GM23338 (cell line): ENCODE results near the gene LIAS. TPM values are rescaled to one million over a fixed set of nuclear protein-coding genes. Genes with fewer than 3 reads are reported as not detected.

Experiments
- ATAC-seq: fragments of 200-7000 bp; cut with Tn5 transposase; 3 replicates; pipeline ENCODE4 v1.9.1; 2020
- DNase-seq: peaks from one replicate; pipeline ENCODE4 v3.0.0-alpha.2; 2015; ENCODE audit warnings: low spot score
- H2AFZ ChIP-seq: fragments of 200-600 bp; sonication (generic); 2 replicates; pipeline ENCODE4 v1.8.0; 2016; ENCODE audit warnings: antibody characterized with exemption, mild to moderate bottlenecking, moderate library complexity
- H3F3A ChIP-seq: fragments of 200-600 bp; sonication (generic); replicated peaks from 2 replicates; pipeline ENCODE4 v1.8.0; 2017; ENCODE audit warnings: antibody characterized with exemption, mixed run types, low read depth
- H3K27ac ChIP-seq: fragments of 200-600 bp; sonication (generic); 2 replicates; pipeline ENCODE4 v1.6.1; 2016; ENCODE audit warnings: low read depth
- H3K27me3 ChIP-seq: fragments of 200-600 bp; sonication (generic); 2 replicates; pipeline ENCODE4 v1.8.0; 2016; ENCODE audit warnings: mild to moderate bottlenecking, mixed run types, moderate library complexity; ENCODE audit not compliant: insufficient read depth
- H3K36me3 ChIP-seq: fragments of 200-600 bp; sonication (generic); 2 replicates; pipeline ENCODE4 v1.8.0; 2016; ENCODE audit warnings: mild to moderate bottlenecking; ENCODE audit not compliant: insufficient read depth
- H3K4me1 ChIP-seq: fragments of 200-600 bp; sonication (generic); 2 replicates; pipeline ENCODE4 v1.8.0; 2016; ENCODE audit warnings: mild to moderate bottlenecking, moderate library complexity; ENCODE audit not compliant: insufficient read depth
- H3K4me2 ChIP-seq: fragments of 200-600 bp; sonication (generic); 2 replicates; pipeline ENCODE4 v1.7.1; 2017; ENCODE audit warnings: mixed run types
- H3K4me3 ChIP-seq: fragments of 200-600 bp; sonication (generic); 2 replicates; pipeline ENCODE4 v1.6.1; 2016; ENCODE audit warnings: mixed run types
- H3K79me2 ChIP-seq: fragments of 200-600 bp; sonication (generic); replicated peaks from 2 replicates; pipeline ENCODE4 v1.8.0; 2017; ENCODE audit warnings: mild to moderate bottlenecking; ENCODE audit not compliant: insufficient read depth
- H3K9me2 ChIP-seq: fragments of 200-600 bp; sonication (generic); 2 replicates; pipeline ENCODE4 v1.8.0; 2017; ENCODE audit not compliant: insufficient read depth
- H4K20me1 ChIP-seq: fragments of 200-600 bp; sonication (generic); replicated peaks from 2 replicates; pipeline ENCODE4 v1.8.0; 2017; ENCODE audit warnings: mild to moderate bottlenecking; ENCODE audit not compliant: insufficient read depth
- H3K27ac Mint-ChIP-seq: 2 replicates; pipeline ENCODE4 v1.8.0; 2020; ENCODE audit warnings: inconsistent platforms, mild to moderate bottlenecking, moderate library complexity, mixed read lengths
- H3K27me3 Mint-ChIP-seq: 3 replicates; pipeline ENCODE4 v1.8.0; 2022; ENCODE audit warnings: low read depth, mild to moderate bottlenecking, moderate library complexity, mixed read lengths, inconsistent platforms; ENCODE audit not compliant: insufficient read depth, poor library complexity
- H3K36me3 Mint-ChIP-seq: 3 replicates; pipeline ENCODE4 v1.8.0; 2021; ENCODE audit warnings: low read depth, mild to moderate bottlenecking, inconsistent platforms, moderate library complexity, mixed read lengths
- H3K4me1 Mint-ChIP-seq: 3 replicates; pipeline ENCODE4 v1.8.0; 2020; ENCODE audit warnings: mild to moderate bottlenecking, inconsistent platforms, mixed read lengths
- H3K4me3 Mint-ChIP-seq: 3 replicates; pipeline ENCODE4 v1.8.0; 2021; ENCODE audit warnings: moderate library complexity, mild to moderate bottlenecking, inconsistent platforms, mixed read lengths
- H3K9me3 Mint-ChIP-seq: 3 replicates; pipeline ENCODE4 v1.8.0; 2020; ENCODE audit warnings: moderate library complexity, mild to moderate bottlenecking, inconsistent platforms, mixed read lengths
- CREB1 ChIP-seq: fragments of 250-450 bp; sonication (Bioruptor Pico); IDR thresholded peaks from 2 replicates; pipeline ENCODE4 v1.5.0; 2020; ENCODE audit warnings: low read depth, mild to moderate bottlenecking, moderate library complexity
- CTCF ChIP-seq, 2 experiments: fragments of 200-600 bp in 1 of 2; sonication (generic) in 1 of 2; conservative IDR thresholded peaks; 2 replicates each; pipeline versions ENCODE4 v1.5.1 to v1.6.1; 2016 to 2017; ENCODE audit warnings: antibody characterized with exemption in 2 of 2, low read depth in 2 of 2, mild to moderate bottlenecking in 2 of 2, moderate library complexity in 1 of 2
- EZH2 ChIP-seq: fragments of 200-600 bp; sonication (generic); IDR thresholded peaks from one replicate; pipeline ENCODE4 v1.8.0; 2017; ENCODE audit warnings: antibody characterized with exemption, mild to moderate bottlenecking, low read depth; ENCODE audit not compliant: unreplicated experiment
- EZH2phosphoT487 ChIP-seq: fragments of 200-600 bp; sonication (generic); IDR thresholded peaks from one replicate; pipeline ENCODE4 v1.8.1; 2018; ENCODE audit warnings: antibody characterized with exemption; ENCODE audit not compliant: unreplicated experiment
- JUNB ChIP-seq: IDR thresholded peaks from one replicate; pipeline ENCODE4 v1.6.1; 2016; ENCODE audit warnings: antibody characterized with exemption; ENCODE audit not compliant: unreplicated experiment
- NANOG ChIP-seq: IDR thresholded peaks from 2 replicates; pipeline ENCODE4 v1.6.1; 2016; ENCODE audit warnings: antibody characterized with exemption, borderline replicate concordance
- POLR2AphosphoS5 ChIP-seq: IDR thresholded peaks from 2 replicates; pipeline ENCODE4 v1.6.1; 2016; ENCODE audit warnings: antibody characterized with exemption, low read depth
- REST ChIP-seq: IDR thresholded peaks from one replicate; pipeline ENCODE4 v1.6.1; 2018; ENCODE audit warnings: antibody characterized with exemption; ENCODE audit not compliant: unreplicated experiment
- STAT1 ChIP-seq: IDR thresholded peaks from one replicate; pipeline ENCODE4 v1.6.1; 2016; ENCODE audit warnings: antibody characterized with exemption; ENCODE audit not compliant: unreplicated experiment
- ZNF114 ChIP-seq: fragments of 250-450 bp; sonication (Bioruptor Pico); IDR thresholded peaks from 2 replicates; pipeline ENCODE4 v1.5.0; 2020; ENCODE audit warnings: mild to moderate bottlenecking, moderate library complexity
- ZNF331 ChIP-seq: fragments of 250-450 bp; sonication (Bioruptor Pico); IDR thresholded peaks from 2 replicates; pipeline ENCODE4 v1.5.0; 2020; ENCODE audit warnings: low read depth, mild to moderate bottlenecking, moderate library complexity
- polyA plus RNA-seq: library from polyadenylated mRNA; unstranded; fragments of >200 nt; fragmentation: Nextera tagmentation; extraction: Ambion mirVana; gene quantifications from 2 replicates; pipeline ENCODE4 v1.2.1, GENCODE V29; 2016
- total RNA-seq: library from RNA; depleted of rRNA; stranded (reverse); fragments of >200 nt; shearing (Covaris generic); gene quantifications from 2 replicates; pipeline ENCODE4 v1.2.3, GENCODE V29; 2014
- TF ChIP-seq, protein P1 (sequence below): fragments of 250-450 bp; sonication (Bioruptor Pico); IDR thresholded peaks from 2 replicates; pipeline ENCODE4 v1.5.0; 2020; ENCODE audit warnings: mild to moderate bottlenecking, moderate library complexity
- TF ChIP-seq, protein P2 (sequence below): IDR thresholded peaks from 2 replicates; pipeline ENCODE4 v1.6.1; 2016; ENCODE audit warnings: antibody characterized with exemption

Gene LIAS
- total and polyA plus RNA-seq, 2 experiments from 2014 or later, result 17.5 to 18.7 TPM

- no peak overlapping the region for H3K4me3 Mint-ChIP-seq
- H3K36me3 Mint-ChIP-seq, result peaks cover 9% of the 10 kb centered on the region
- H3K4me1 Mint-ChIP-seq, result no peaks in the 10 kb centered on the region
- no peak for ATAC-seq
- no peaks in the 10 kb centered on the region for H3F3A ChIP-seq
- no peaks in the 10 kb centered on the region for H3K4me1 ChIP-seq
- no peak overlapping the region for H3K4me3 ChIP-seq
- DNase-seq, result no peak
- H2AFZ ChIP-seq, result no peak overlapping the region
- H3K27me3 ChIP-seq, result no peaks in the 10 kb centered on the region
- H3K27ac Mint-ChIP-seq, result no peak overlapping the region
- H3K9me2 ChIP-seq, result no peaks in the 10 kb centered on the region
- H3K9me3 Mint-ChIP-seq, result peaks cover 15% of the 10 kb centered on the region
- H3K36me3 ChIP-seq, result no peaks in the 10 kb centered on the region
- H3K79me2 ChIP-seq, result no peaks in the 10 kb centered on the region
- no peak overlapping the region for H3K27ac ChIP-seq
- H3K4me2 ChIP-seq, result no peak overlapping the region
- no peaks in the 10 kb centered on the region for H4K20me1 ChIP-seq
- peaks cover 2% of the 10 kb centered on the region for H3K27me3 Mint-ChIP-seq
- TF ChIP-seq CREB1 (CRISPR knock-in tag), result no peak
- no peak for TF ChIP-seq CTCF (conservative IDR thresholded peaks at IDR 0.05; ENCODE audit: low read depth in 2 of 2)
- TF ChIP-seq, protein P1, sequence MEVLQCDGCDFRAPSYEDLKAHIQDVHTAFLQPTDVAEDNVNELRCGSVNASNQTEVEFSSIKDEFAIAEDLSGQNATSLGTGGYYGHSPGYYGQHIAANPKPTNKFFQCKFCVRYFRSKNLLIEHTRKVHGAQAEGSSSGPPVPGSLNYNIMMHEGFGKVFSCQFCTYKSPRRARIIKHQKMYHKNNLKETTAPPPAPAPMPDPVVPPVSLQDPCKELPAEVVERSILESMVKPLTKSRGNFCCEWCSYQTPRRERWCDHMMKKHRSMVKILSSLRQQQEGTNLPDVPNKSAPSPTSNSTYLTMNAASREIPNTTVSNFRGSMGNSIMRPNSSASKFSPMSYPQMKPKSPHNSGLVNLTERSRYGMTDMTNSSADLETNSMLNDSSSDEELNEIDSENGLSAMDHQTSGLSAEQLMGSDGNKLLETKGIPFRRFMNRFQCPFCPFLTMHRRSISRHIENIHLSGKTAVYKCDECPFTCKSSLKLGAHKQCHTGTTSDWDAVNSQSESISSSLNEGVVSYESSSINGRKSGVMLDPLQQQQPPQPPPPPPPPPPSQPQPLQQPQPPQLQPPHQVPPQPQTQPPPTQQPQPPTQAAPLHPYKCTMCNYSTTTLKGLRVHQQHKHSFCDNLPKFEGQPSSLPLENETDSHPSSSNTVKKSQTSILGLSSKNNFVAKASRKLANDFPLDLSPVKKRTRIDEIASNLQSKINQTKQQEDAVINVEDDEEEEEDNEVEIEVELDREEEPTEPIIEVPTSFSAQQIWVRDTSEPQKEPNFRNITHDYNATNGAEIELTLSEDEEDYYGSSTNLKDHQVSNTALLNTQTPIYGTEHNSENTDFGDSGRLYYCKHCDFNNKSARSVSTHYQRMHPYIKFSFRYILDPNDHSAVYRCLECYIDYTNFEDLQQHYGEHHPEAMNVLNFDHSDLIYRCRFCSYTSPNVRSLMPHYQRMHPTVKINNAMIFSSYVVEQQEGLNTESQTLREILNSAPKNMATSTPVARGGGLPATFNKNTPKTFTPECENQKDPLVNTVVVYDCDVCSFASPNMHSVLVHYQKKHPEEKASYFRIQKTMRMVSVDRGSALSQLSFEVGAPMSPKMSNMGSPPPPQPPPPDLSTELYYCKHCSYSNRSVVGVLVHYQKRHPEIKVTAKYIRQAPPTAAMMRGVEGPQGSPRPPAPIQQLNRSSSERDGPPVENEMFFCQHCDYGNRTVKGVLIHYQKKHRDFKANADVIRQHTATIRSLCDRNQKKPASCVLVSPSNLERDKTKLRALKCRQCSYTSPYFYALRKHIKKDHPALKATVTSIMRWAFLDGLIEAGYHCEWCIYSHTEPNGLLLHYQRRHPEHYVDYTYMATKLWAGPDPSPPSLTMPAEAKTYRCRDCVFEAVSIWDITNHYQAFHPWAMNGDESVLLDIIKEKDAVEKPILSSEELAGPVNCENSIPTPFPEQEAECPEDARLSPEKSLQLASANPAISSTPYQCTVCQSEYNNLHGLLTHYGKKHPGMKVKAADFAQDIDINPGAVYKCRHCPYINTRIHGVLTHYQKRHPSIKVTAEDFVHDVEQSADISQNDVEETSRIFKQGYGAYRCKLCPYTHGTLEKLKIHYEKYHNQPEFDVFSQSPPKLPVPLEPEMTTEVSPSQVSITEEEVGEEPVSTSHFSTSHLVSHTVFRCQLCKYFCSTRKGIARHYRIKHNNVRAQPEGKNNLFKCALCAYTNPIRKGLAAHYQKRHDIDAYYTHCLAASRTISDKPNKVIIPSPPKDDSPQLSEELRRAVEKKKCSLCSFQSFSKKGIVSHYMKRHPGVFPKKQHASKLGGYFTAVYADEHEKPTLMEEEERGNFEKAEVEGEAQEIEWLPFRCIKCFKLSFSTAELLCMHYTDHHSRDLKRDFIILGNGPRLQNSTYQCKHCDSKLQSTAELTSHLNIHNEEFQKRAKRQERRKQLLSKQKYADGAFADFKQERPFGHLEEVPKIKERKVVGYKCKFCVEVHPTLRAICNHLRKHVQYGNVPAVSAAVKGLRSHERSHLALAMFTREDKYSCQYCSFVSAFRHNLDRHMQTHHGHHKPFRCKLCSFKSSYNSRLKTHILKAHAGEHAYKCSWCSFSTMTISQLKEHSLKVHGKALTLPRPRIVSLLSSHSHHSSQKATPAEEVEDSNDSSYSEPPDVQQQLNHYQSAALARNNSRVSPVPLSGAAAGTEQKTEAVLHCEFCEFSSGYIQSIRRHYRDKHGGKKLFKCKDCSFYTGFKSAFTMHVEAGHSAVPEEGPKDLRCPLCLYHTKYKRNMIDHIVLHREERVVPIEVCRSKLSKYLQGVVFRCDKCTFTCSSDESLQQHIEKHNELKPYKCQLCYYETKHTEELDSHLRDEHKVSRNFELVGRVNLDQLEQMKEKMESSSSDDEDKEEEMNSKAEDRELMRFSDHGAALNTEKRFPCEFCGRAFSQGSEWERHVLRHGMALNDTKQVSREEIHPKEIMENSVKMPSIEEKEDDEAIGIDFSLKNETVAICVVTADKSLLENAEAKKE (CRISPR knock-in tag), result no peak
- TF ChIP-seq REST, result no peak
- TF ChIP-seq STAT1, result no peak
- TF ChIP-seq, protein P2, sequence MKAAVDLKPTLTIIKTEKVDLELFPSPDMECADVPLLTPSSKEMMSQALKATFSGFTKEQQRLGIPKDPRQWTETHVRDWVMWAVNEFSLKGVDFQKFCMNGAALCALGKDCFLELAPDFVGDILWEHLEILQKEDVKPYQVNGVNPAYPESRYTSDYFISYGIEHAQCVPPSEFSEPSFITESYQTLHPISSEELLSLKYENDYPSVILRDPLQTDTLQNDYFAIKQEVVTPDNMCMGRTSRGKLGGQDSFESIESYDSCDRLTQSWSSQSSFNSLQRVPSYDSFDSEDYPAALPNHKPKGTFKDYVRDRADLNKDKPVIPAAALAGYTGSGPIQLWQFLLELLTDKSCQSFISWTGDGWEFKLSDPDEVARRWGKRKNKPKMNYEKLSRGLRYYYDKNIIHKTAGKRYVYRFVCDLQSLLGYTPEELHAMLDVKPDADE, result no peak
- no peak for TF ChIP-seq POLR2AphosphoS5
- TF ChIP-seq EZH2phosphoT487, result no peak
- no peak for TF ChIP-seq JUNB
- TF ChIP-seq NANOG, result no peak
- TF ChIP-seq EZH2, result no peak
- no peak for TF ChIP-seq ZNF331 (CRISPR knock-in tag)
- TF ChIP-seq ZNF114, result no peak
These were observed 27.5 kb downstream of the LIAS start for GRCh38 chr4:39486221-39486804.
